Neutrophil (primary cell): ENCODE data around the gene SLC6A8.
"Not testable (repeated sequence)": the region's sequence is repeated elsewhere in the genome, so short reads cannot be mapped to it uniquely, and the experiment has no call there.

ENCODE experiments used
- H3K27ac ChIP-seq: fragments of 200-600 bp; sonication (generic); 2 replicates; pipeline ENCODE4 v1.5.1; 2016; ENCODE audit warnings: mild to moderate bottlenecking, moderate library complexity
- H3K27me3 ChIP-seq: fragments of 200-600 bp; sonication (generic); 2 replicates; pipeline ENCODE4 v1.6.0; 2016; ENCODE audit warnings: mild to moderate bottlenecking
- H3K36me3 ChIP-seq: fragments of 200-600 bp; sonication (generic); 2 replicates; pipeline ENCODE4 v1.5.1; 2017
- H3K4me1 ChIP-seq, 2 experiments: fragments of 200-600 bp in 1 of 2; sonication (generic) in 1 of 2; 1 replicate in 1 of 2; 2 replicates in 1 of 2; pipeline versions ENCODE4 v1.5.1 to v1.6.1; 2013 to 2016; ENCODE audit warnings: low read depth in 1 of 2, low read length in 1 of 2, mild to moderate bottlenecking in 1 of 2, moderate library complexity in 1 of 2; ENCODE audit not compliant: control insufficient read depth in 1 of 2, insufficient read depth in 1 of 2
- H3K4me3 ChIP-seq, 2 experiments: fragments of 200-600 bp in 1 of 2; sonication (generic) in 1 of 2; 1 replicate in 1 of 2; 2 replicates in 1 of 2; pipeline ENCODE4 v1.5.1; 2013 to 2016; ENCODE audit warnings: low read depth in 1 of 2, low read length in 1 of 2, mild to moderate bottlenecking in 1 of 2, moderate library complexity in 1 of 2
- H3K9me3 ChIP-seq: fragments of 200-600 bp; sonication (generic); 2 replicates; pipeline ENCODE4 v1.5.1; 2016
- TF ChIP-seq, protein P1 (sequence below): fragments of 200-600 bp; sonication (generic); IDR thresholded peaks from 2 replicates; pipeline ENCODE4 v1.5.1; 2016; ENCODE audit warnings: antibody characterized with exemption

Gene SLC6A8

DNA sequence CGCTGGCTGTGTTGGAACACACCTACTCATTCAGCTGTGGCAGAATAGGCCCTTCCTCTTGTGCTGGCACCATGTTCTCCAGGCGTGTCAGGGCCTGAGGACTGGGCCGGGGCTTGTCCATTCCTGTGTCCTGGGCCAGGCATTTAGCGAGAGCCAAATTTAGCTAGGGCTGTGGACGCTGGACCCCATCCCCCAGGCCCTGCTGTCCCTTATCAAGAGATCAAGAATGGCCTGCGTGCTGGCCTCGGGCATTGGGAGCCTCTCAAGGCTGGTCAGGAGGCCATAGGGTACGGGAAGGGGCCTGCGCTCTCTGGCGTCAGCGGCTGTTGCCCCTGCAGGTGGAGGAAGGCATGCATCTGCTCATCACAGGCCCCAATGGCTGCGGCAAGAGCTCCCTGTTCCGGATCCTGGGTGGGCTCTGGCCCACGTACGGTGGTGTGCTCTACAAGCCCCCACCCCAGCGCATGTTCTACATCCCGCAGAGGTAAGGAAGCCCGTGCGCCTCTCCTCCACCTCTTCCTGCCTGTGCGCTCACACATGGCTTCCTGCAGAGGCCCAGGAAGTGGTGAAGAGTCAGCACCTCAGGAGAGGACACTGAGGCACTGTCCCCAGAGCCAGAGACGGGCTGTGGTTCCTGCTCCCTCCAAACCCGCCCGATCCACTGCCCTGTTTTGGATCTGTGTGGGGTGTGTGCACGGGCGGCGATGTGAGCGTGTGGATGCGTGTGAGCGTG lies 52.2 kb downstream of the SLC6A8 start:
- H3K4me1 ChIP-seq: no peaks in the 10 kb centered on the region
- no peak overlapping the region for H3K4me3 ChIP-seq
- TF ChIP-seq, protein P1, sequence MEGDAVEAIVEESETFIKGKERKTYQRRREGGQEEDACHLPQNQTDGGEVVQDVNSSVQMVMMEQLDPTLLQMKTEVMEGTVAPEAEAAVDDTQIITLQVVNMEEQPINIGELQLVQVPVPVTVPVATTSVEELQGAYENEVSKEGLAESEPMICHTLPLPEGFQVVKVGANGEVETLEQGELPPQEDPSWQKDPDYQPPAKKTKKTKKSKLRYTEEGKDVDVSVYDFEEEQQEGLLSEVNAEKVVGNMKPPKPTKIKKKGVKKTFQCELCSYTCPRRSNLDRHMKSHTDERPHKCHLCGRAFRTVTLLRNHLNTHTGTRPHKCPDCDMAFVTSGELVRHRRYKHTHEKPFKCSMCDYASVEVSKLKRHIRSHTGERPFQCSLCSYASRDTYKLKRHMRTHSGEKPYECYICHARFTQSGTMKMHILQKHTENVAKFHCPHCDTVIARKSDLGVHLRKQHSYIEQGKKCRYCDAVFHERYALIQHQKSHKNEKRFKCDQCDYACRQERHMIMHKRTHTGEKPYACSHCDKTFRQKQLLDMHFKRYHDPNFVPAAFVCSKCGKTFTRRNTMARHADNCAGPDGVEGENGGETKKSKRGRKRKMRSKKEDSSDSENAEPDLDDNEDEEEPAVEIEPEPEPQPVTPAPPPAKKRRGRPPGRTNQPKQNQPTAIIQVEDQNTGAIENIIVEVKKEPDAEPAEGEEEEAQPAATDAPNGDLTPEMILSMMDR: no peak
- no peaks in the 10 kb centered on the region for H3K9me3 ChIP-seq
- H3K36me3 ChIP-seq: peaks cover 80% of the 10 kb centered on the region
- H3K27me3 ChIP-seq: peaks cover 11% of the 10 kb centered on the region
- no peak overlapping the region for H3K27ac ChIP-seq

DNA sequence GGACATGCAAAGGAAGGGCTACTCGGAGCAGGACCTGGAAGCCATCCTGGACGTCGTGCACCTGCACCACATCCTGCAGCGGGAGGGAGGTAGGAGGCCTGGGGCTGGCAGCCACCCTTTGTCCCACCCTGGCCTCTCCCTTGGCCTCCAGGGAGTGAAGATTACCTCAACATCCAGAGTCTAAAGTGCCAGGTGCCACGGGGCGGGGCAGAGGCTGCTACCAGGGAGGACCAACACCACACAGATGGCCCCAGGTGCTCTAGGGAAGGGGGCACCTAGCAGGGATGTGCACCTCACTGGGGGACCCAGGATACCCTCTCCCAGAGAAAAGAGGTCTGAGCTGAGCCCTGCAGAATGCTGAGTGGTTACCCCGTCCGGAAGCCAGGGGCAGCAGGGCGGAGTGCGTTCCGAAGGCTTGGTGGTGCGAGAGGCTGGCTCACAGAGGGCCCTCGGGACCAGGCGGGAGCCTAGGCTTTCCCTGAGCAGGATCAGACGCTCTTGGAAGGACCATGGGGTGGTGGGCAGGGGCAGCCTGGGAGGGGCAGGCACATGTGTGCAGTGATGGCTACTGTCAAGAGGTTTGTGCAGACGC lies 53.0 kb downstream of the SLC6A8 start:
- Histone ChIP-seq H3K27me3 (peaks cover 19% of the 10 kb centered on the region), H3K4me3 (no peak overlapping the region), H3K36me3 (peaks cover 79% of the 10 kb centered on the region), H3K9me3 (no peaks in the 10 kb centered on the region), H3K4me1 (no peaks in the 10 kb centered on the region), H3K27ac (no peak overlapping the region)
- TF ChIP-seq, protein P1: no peak

DNA sequence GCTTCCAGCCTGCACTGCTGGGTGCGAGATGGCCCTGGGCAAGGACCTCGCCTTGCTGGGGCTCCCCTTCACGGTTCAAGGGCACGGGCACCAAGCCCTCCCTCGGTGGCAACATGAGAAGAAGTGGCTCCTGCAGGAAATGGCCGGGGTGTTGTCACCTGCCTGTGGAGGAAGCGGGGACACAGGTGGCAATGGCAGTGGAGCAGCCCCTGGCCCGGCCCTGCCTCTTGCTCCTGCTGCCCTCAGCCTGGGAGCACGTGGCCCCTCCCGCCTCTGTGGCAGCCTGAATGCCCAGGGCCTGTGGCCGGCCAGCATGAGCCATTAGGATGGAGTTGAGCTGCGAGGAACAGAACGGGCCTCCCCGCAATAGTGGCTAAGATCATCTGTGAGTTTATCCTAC lies 53.7 kb downstream of the SLC6A8 start:
- Histone ChIP-seq H3K27me3 (peaks cover 24% of the 10 kb centered on the region), H3K9me3 (no peaks in the 10 kb centered on the region), H3K27ac (no peak overlapping the region), H3K36me3 (peaks cover 72% of the 10 kb centered on the region), H3K4me1 (no peaks in the 10 kb centered on the region), H3K4me3 (no peak overlapping the region)
- TF ChIP-seq, protein P1: no peak

DNA sequence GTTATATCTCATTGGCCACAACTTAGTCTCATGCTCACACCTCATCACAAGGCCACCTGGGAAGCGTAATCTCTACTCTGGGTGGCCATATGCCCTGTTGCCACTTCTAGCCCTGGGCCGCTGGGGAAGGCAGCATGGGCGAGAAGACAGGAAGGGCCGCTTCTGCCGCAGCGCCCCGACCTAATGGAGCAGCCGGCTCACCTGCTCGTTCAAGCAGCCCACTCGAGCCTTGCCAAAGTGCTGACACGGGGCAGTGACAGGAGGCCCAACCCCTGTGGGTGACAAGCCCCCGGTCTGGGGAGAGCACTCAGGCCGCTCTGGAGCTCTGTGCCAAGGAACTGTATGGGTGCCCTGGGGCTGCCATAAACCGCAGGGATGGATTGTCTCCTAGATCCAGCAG lies 54.4 kb downstream of the SLC6A8 start:
- H3K27ac ChIP-seq, H3K9me3 ChIP-seq, H3K4me1 ChIP-seq, H3K4me3 ChIP-seq: not testable (repeated sequence)
- Histone ChIP-seq H3K36me3 (peaks cover 65% of the 10 kb centered on the region), H3K27me3 (peaks cover 24% of the 10 kb centered on the region)

DNA sequence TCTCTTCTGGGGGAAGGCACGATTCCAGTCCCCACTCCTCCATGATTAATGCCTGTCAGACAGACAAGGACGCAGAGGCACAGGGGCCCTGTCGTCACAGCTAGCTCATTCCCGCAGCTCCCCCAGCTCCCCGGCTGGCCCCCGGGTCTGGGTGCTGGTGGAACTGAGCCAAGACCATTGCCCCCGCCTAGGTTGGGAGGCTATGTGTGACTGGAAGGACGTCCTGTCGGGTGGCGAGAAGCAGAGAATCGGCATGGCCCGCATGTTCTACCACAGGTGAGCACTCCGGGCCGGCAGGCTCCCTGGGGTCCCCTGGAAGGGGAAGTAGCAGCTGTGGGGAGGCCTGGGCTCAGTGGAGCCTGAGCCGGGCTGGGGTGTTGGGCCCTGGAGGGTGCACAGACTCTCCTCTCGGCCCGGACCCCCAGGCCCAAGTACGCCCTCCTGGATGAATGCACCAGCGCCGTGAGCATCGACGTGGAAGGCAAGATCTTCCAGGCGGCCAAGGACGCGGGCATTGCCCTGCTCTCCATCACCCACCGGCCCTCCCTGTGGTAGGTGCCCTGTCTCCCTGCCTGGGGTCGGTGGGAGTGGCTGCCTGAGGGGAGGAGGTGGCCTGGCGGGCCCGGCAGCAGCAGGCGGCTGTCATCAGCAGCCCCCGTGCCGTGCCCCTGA lies 55.2 kb downstream of the SLC6A8 start:
- not testable (repeated sequence) for H3K27ac ChIP-seq, H3K4me3 ChIP-seq, H3K9me3 ChIP-seq, H3K4me1 ChIP-seq
- Histone ChIP-seq H3K36me3 (peaks cover 57% of the 10 kb centered on the region), H3K27me3 (peaks cover 24% of the 10 kb centered on the region)

DNA sequence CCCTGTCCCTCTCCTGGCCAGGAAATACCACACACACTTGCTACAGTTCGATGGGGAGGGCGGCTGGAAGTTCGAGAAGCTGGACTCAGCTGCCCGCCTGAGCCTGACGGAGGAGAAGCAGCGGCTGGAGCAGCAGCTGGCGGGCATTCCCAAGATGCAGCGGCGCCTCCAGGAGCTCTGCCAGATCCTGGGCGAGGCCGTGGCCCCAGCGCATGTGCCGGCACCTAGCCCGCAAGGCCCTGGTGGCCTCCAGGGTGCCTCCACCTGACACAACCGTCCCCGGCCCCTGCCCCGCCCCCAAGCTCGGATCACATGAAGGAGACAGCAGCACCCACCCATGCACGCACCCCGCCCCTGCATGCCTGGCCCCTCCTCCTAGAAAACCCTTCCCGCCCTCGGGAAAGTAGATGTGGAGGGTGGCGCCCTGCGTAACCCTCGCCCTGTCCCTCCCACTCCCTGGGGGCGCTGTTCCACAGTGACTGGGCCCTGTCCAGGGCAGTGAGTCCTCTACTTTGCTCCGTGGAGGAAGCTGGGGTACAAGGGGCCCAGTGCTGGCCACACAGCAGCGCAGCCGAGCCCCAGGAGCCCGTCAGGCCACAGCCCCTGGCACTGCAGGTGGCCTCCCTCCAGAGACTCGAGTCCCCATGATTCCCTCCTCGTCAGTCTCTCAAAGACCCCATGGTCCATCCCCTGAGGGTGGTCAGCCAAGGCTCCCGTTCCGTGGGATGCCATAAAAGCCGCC lies 55.9 kb downstream of the SLC6A8 start:
- H3K4me1 ChIP-seq, H3K27ac ChIP-seq, H3K9me3 ChIP-seq, H3K4me3 ChIP-seq: not testable (repeated sequence)
- Histone ChIP-seq H3K27me3 (peaks cover 24% of the 10 kb centered on the region), H3K36me3 (peaks cover 51% of the 10 kb centered on the region)
